ENCODE results near the gene TMEM135. TPM values are rescaled to one million over a fixed set of nuclear protein-coding genes. Genes with fewer than 3 reads are reported as not detected.

The TMEM135 gene
- total RNA-seq, 1 experiment from 2014 or later, result 65.5 TPM

- intact Hi-C loops (cut with micrococcal nuclease; ENCODE audit: unreplicated experiment), result no loop called here
- POLR2A ChIA-PET, result no interaction called here
Measured at GRCh38 chr11:87190071-87190470, 152.3 kb downstream of the TMEM135 start.

GRCh38 chr11:87193756-87194470 is 156.2 kb downstream of the TMEM135 start:
- no peak for DNase-seq (ENCODE audit: low read depth, low spot score)
- TF ChIP-seq POLR2AphosphoS5 (IDR thresholded peaks at IDR 0.05; ENCODE audit: low read depth, low read length) (no peak), TCF7L2 (IDR thresholded peaks at IDR 0.05; ENCODE audit: low read depth, low read length) (no peak), SIN3A (IDR thresholded peaks at IDR 0.05; ENCODE audit: borderline replicate concordance, insufficient read depth, low read depth, low read length) (no peak), REST (IDR thresholded peaks at IDR 0.05; ENCODE audit: insufficient read depth in 1 of 2, low read depth in 2 of 2, low read length in 1 of 2) (no peak)
- TF ChIP-seq, protein P1, sequence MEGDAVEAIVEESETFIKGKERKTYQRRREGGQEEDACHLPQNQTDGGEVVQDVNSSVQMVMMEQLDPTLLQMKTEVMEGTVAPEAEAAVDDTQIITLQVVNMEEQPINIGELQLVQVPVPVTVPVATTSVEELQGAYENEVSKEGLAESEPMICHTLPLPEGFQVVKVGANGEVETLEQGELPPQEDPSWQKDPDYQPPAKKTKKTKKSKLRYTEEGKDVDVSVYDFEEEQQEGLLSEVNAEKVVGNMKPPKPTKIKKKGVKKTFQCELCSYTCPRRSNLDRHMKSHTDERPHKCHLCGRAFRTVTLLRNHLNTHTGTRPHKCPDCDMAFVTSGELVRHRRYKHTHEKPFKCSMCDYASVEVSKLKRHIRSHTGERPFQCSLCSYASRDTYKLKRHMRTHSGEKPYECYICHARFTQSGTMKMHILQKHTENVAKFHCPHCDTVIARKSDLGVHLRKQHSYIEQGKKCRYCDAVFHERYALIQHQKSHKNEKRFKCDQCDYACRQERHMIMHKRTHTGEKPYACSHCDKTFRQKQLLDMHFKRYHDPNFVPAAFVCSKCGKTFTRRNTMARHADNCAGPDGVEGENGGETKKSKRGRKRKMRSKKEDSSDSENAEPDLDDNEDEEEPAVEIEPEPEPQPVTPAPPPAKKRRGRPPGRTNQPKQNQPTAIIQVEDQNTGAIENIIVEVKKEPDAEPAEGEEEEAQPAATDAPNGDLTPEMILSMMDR (IDR thresholded peaks at IDR 0.05), result no peak
- no peak overlapping the region for H3K4me3 ChIP-seq (ENCODE audit: low read depth in 2 of 2, low read length in 2 of 2)
- no peaks in the 10 kb centered on the region for H3K27me3 ChIP-seq (ENCODE audit: control insufficient read depth, insufficient read depth, low read length)
- ChIA-PET CTCF (no interaction called here), POLR2A (no interaction called here)
- ATAC-seq, result no peak
- BruUV-seq (replicated peaks), result no TSS peak
- no peaks in the 10 kb centered on the region for H3K4me1 ChIP-seq (ENCODE audit: control insufficient read depth, insufficient read depth, low read length)
- no peaks in the 10 kb centered on the region for H3K9me3 ChIP-seq (ENCODE audit: control insufficient read depth, insufficient read depth, low read depth, low read length)
- H3K36me3 ChIP-seq (ENCODE audit: control insufficient read depth, insufficient read depth, low read length), result no peaks in the 10 kb centered on the region
- intact Hi-C loops (cut with micrococcal nuclease; ENCODE audit: unreplicated experiment), result no loop called here
- no peak overlapping the region for H3K27ac ChIP-seq (ENCODE audit: low read length)
- in situ Hi-C loops (cut with HindIII; ENCODE audit: low pct_unique_long_range_greater_than_20kb, low sequenced_read_pairs), result no loop called here

More at GRCh38 chr11:87190071-87190470, 152.3 kb downstream of the TMEM135 start:
- no peak for TF ChIP-seq TCF7L2 (IDR thresholded peaks at IDR 0.05; ENCODE audit: low read depth, low read length)
- no peak for TF ChIP-seq REST (IDR thresholded peaks at IDR 0.05; ENCODE audit: insufficient read depth in 1 of 2, low read depth in 2 of 2, low read length in 1 of 2)
- no peak for TF ChIP-seq SIN3A (IDR thresholded peaks at IDR 0.05; ENCODE audit: borderline replicate concordance, insufficient read depth, low read depth, low read length)
- no peak for TF ChIP-seq POLR2AphosphoS5 (IDR thresholded peaks at IDR 0.05; ENCODE audit: low read depth, low read length)
- TF ChIP-seq, protein P1 (IDR thresholded peaks at IDR 0.05), result no peak
- no peak overlapping the region for H3K4me3 ChIP-seq (ENCODE audit: low read depth in 2 of 2, low read length in 2 of 2)
- CTCF ChIA-PET, result no interaction called here
- no TSS peak for BruUV-seq (replicated peaks)
- in situ Hi-C loops (cut with HindIII; ENCODE audit: low pct_unique_long_range_greater_than_20kb, low sequenced_read_pairs), result no loop called here
- H3K36me3 ChIP-seq (ENCODE audit: control insufficient read depth, insufficient read depth, low read length), result no peaks in the 10 kb centered on the region
- ATAC-seq (no peak), DNase-seq (ENCODE audit: low read depth, low spot score) (no peak)
- H3K27me3 ChIP-seq (ENCODE audit: control insufficient read depth, insufficient read depth, low read length), result no peaks in the 10 kb centered on the region
- no peak overlapping the region for H3K27ac ChIP-seq (ENCODE audit: low read length)
- H3K4me1 ChIP-seq (ENCODE audit: control insufficient read depth, insufficient read depth, low read length), result no peaks in the 10 kb centered on the region
- no peaks in the 10 kb centered on the region for H3K9me3 ChIP-seq (ENCODE audit: control insufficient read depth, insufficient read depth, low read depth, low read length)
